Thyroid gland (tissue), 4 donors: ENCODE measurements around the gene FAM72C. TPM values are rescaled to one million over a fixed set of nuclear protein-coding genes. Genes with fewer than 3 reads are reported as not detected.
"Not testable (repeated sequence)": the region's sequence is repeated elsewhere in the genome, so short reads cannot be mapped to it uniquely, and the experiment has no call there.

Experiments used
- DNase-seq, 2 donors: peaks; one replicate each; pipeline ENCODE4 v3.0.0-alpha.2; 2019
- H3K27ac ChIP-seq, 3 donors: fragments of 200-600 bp; sonication (generic); 1 replicate in 2 of 3; 2 replicates in 1 of 3; pipeline ENCODE4 v1.5.1; 2016 to 2019; ENCODE audit warnings: mild to moderate bottlenecking in 1 of 3, moderate library complexity in 1 of 3
- H3K27me3 ChIP-seq: fragments of 200-600 bp; sonication (generic); one replicate; pipeline ENCODE4 v1.5.1; 2019
- H3K36me3 ChIP-seq, 2 donors: fragments of 200-600 bp; sonication (generic); one replicate each; pipeline ENCODE4 v1.5.1; 2016 to 2019
- H3K4me1 ChIP-seq, 2 donors: fragments of 200-600 bp; sonication (generic); one replicate each; pipeline ENCODE4 v1.5.1; 2017 to 2019
- H3K4me3 ChIP-seq, 3 donors: fragments of 200-600 bp; sonication (generic); replicated peaks in 1 of 3; 1 replicate in 2 of 3; 2 replicates in 1 of 3; pipeline ENCODE4 v1.5.1; 2016; ENCODE audit warnings: mild to moderate bottlenecking in 1 of 3
- H3K9me3 ChIP-seq: fragments of 200-600 bp; sonication (generic); one replicate; pipeline ENCODE4 v1.5.1; 2017
- WGBS, 2 donors: methylation state at CpG; one replicate each; pipeline ENCODE4 v1.1.5; 2017; 5-methylcytosine and 5-hydroxymethylcytosine counted together
- intact Hi-C: fragments of 100-400 bp; cut with DNase I; formaldehyde crosslinking; loops from one replicate; pipeline ENCODE4 v1.15.1; 2023
- total RNA-seq, 4 donors: library from RNA; depleted of rRNA; stranded (reverse); fragments of >200 nt; gene quantifications; one replicate each; pipeline ENCODE4 v1.2.3, GENCODE V29; 2016

FAM72C gene
- under 1 TPM in 1 of 4 donors, not detected in 3; 0.54 TPM for total RNA-seq

DNA sequence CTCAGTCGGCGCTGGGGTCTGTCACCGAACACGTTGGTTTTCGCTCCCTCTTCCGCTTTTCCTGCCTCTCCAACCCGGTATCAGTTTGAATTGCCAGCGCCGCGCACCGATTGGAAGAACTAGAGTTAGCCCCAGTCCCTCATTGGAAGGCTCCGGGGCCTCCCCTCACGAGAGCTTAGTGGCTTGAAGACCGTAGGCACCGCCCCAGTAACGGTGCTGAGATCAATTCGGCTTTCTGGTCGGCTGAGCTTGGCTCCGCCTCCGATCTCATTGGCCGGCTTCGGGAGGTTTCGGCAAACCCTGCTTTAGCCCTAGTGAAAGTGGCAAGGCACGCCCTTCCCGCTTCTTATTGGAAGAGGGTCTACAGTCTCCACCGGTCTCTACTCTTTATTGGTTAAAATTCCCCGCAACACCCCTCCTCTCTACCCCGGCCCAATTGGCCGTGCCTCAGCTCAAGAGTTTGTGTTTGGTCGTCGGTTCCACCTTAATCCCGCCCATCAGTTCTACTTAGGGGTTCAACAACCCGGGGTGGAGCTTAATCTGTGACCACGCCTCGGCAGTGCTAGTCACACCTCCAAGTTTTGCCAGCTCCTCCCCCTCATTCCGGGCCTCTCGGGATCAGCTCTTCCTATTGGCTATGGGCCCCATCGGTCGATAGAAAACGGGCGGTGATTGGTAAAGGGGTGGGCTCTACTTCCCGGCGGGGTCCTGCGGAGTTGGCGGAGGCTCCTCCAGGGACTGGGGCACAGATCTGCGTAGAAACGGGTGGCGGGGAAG, at the start of gene FAM72C:
FAM72C (minus strand) TSS at position 63 of the 777 bp plus-strand sequence. CDS start 845 bp downstream, outside the sequence.
- WGBS, 2 donors: no CpG with 5 or more reads among the region's 48 CpGs
- H3K4me1 ChIP-seq, H3K27me3 ChIP-seq, DNase-seq, intact Hi-C loops, H3K36me3 ChIP-seq, H3K27ac ChIP-seq, H3K9me3 ChIP-seq, H3K4me3 ChIP-seq: not testable (repeated sequence)

DNA sequence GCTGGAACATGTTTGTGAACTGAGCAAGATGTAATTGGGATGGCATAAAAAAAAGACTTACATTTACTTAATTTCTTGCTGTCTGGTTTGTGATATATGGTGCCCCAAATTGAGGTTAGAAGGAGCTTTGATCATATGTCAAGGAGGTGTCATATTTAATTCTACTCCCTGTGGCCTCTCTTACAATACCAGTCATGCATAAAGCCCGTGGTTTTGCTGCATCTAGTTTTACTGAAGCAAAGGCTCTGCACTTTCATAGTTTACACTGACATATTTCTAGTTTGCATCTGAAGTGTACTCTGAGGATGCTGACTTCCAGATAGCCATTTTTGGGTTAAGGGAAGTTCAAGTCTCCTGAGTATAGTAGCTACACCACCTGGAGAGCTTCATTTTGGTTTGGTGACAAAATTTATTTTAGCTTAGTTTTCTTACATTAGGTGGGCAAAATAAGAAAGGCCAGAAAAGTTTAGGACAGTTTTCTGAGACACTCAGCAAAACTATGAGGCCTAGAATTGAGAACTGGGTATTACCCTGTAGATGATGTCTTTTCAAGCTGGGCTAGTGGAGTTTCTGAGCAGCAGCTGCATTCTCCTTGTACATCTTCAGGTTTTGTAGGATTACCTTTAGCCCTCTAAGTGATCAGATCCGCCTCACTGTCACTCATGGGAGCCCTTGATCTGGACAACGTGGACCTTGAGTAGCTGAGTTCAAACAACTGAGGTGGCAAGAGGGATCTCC, 48.4 kb upstream of the FAM72C start:
- H3K27me3 ChIP-seq, H3K4me1 ChIP-seq, H3K4me3 ChIP-seq, DNase-seq, H3K36me3 ChIP-seq, H3K9me3 ChIP-seq, H3K27ac ChIP-seq, intact Hi-C loops: not testable (repeated sequence)
- WGBS, 2 donors: no CpG with 5 or more reads among the region's 3 CpGs

DNA sequence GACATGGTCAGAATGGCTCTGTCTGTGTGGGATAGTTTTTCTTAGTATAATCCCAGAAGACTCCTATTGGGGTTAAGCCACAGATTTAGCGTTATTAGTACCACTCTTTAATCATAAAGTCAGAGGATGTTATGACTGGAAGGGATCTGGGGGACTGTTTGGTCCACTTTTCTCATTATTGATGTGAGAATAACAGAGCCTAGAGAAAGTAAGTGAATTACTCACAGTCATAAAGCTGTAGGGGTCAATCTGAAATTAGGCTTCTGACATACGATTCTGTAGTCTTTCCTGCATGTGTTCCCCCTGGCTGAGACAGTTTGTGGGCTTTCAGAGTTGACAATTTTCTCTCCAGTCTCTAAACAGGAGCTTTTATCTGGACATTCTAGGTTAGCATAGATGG, 47.3 kb upstream of the FAM72C start:
- H3K27ac ChIP-seq, H3K4me1 ChIP-seq, DNase-seq, intact Hi-C loops, H3K4me3 ChIP-seq, H3K36me3 ChIP-seq, H3K27me3 ChIP-seq, H3K9me3 ChIP-seq: not testable (repeated sequence)
- WGBS, 2 donors: no CpG with 5 or more reads among the region's 2 CpGs

DNA sequence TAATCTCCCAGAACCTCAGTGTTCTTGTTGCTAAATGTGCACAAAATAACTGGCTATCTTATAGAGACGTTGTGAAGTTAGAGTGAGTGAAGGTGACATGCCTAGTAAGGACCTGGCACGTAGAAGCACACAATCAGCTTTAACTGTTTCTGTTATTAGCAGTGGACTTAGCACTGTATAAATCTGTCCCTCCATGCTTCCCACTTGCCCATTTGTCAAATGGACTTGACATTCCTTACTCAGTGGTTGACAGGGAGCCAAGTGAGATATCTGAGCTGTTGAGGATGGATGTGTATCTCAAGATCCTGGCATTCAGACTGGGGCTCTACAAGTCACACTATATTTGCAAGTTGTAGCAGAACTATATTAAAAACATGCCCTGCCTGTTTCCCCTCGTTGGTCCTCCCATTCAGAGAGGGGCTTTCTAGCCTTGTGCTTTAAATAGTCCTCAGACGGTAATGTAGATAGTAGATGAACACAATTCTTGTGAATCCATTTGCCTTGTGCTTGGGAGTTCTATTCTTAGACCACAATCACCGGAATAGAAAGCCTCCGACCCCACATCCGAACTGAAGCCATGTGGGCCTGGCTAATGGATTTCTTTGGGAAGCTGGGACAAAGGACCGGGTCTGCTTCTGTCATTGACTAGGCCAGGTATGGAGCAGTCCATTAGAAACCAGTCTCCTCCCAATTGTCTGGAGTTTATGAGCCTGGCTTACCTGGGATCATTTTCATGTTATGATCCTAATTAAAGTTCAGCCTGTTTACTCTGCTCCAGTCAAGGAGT, 43.6 kb upstream of the FAM72C start:
- intact Hi-C loops, H3K36me3 ChIP-seq, H3K4me1 ChIP-seq, H3K27me3 ChIP-seq, H3K4me3 ChIP-seq, H3K27ac ChIP-seq, H3K9me3 ChIP-seq, DNase-seq: not testable (repeated sequence)
- no CpG with 5 or more reads among the region's 8 CpGs for WGBS, 2 donors

DNA sequence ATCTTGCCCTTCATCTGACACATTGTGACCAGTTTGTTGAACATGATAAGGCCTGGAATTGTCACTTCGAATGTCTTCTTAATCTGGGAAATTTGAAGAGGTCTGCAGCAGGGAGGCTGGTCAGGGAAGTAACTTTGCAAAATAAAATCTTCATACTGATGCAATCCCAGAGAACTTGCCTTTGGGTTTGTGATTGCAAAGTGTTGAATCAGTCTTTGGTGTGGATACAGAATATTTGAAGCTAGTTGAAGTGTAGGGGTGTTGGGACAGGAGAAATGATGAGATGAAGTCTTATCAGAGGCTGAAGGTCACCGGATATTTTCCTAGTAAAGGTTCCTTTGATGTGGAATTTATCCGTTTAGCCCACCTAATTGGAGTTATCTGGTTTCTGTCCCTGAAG, 42.7 kb upstream of the FAM72C start:
- not testable (repeated sequence) for H3K4me3 ChIP-seq
- WGBS, 2 donors: no CpG with 5 or more reads among the region's 3 CpGs

DNA sequence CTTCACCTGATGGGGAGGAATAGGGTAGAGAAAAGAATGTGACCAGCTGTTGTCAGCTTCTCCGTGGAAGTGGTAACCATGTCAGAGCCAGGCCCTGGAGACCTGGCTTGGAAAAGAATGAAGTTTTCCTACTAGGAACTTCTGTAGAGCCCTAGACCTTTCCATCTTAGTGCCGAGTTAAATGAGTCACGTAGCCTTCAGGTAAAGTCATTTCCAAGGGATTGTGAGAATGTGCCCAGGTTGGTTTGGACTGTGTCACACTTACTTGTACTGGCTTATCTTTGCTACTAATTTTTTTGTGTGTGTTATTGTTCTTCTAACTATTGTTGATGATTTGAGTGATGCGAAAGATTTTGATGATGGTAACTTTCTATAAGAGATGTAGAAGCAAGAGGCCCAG, 42.3 kb upstream of the FAM72C start:
- DNase-seq, H3K27ac ChIP-seq, intact Hi-C loops, H3K4me3 ChIP-seq, H3K4me1 ChIP-seq, H3K36me3 ChIP-seq, H3K27me3 ChIP-seq, H3K9me3 ChIP-seq: not testable (repeated sequence)
- WGBS, 2 donors: no CpG with 5 or more reads among the region's 4 CpGs

More for the DNA sequence above, 42.7 kb upstream of the FAM72C start:
- H3K9me3 ChIP-seq, H3K27me3 ChIP-seq, H3K36me3 ChIP-seq, H3K4me1 ChIP-seq, H3K27ac ChIP-seq, DNase-seq, intact Hi-C loops: not testable (repeated sequence)

DNA sequence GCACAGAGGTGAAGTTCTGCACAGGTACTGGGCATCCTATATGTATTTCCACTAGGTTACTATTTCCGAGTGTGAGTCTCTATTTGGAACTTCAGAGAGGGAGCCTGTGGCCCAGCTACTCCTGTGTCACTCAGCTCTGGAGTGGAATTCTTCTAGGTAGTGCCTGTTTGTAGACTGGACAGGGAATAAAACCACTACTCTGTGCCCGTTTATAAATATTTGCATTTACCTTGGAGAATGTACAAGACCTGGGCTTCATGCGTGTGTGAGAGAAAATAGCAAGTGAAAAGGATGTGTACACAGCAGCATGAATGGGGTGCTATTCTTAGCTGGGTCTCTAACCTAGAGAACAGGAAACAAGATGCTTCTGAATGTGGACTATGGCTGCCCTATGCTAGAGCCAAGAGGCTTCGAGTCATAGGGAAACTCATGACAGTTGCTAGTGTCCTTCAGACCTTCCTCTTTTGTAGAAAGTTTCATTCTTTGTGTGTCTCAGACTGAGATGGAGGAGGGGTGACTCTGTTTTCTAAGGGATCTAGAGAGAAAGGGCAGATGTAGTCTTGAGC, 40.5 kb upstream of the FAM72C start:
- H3K27ac ChIP-seq, H3K4me3 ChIP-seq, H3K9me3 ChIP-seq, DNase-seq, H3K27me3 ChIP-seq, H3K36me3 ChIP-seq, intact Hi-C loops, H3K4me1 ChIP-seq: not testable (repeated sequence)
- WGBS, 2 donors: no CpG with 5 or more reads among the region's 4 CpGs

DNA sequence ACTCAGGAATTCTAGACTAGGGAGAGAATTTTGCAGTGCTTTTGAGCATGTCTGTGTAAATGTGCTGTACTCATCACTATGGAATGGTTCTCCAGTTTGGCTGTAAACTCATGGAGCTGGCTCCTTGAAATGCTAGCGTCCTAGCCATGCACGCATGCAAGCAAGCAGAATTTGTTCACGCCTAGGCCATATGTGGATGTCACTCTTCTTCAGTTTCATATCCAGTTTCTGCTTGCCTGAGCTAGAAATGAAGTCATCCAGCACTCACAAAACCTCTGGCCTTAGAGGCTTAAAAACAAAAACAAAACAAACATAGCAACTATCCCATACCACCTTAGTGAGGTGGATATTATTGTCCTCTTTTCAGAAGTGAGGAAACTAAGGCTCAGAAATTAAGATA, 37.6 kb upstream of the FAM72C start:
- H3K27me3 ChIP-seq, H3K4me3 ChIP-seq, H3K36me3 ChIP-seq, DNase-seq, H3K9me3 ChIP-seq, intact Hi-C loops, H3K27ac ChIP-seq, H3K4me1 ChIP-seq: not testable (repeated sequence)
- WGBS, 2 donors: no CpG with 5 or more reads among the region's 3 CpGs

DNA sequence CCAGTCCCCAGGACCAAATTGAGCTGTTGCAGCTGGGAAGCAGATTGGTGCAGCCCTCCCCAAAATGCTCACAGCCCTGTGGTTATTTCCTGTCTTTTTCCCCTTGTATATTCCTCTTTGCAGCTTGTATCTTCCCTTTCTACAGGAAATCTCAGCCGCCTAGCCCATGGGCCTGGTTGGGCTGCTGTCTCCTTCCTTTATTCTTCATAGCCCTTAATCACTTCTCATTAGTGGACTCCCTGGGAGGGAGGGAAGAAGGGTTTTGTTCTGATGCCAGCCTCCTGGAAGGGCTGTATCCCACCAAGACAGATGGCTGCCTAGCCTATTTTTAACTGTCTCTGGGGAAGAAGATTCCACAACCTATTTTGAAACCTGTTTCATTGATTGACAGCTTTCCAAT, 32.5 kb upstream of the FAM72C start:
- H3K27me3 ChIP-seq, DNase-seq, H3K4me3 ChIP-seq, H3K36me3 ChIP-seq, H3K9me3 ChIP-seq, H3K4me1 ChIP-seq, intact Hi-C loops, H3K27ac ChIP-seq: not testable (repeated sequence)
- no CpG with 5 or more reads among the region's 1 CpG for WGBS, 2 donors

DNA sequence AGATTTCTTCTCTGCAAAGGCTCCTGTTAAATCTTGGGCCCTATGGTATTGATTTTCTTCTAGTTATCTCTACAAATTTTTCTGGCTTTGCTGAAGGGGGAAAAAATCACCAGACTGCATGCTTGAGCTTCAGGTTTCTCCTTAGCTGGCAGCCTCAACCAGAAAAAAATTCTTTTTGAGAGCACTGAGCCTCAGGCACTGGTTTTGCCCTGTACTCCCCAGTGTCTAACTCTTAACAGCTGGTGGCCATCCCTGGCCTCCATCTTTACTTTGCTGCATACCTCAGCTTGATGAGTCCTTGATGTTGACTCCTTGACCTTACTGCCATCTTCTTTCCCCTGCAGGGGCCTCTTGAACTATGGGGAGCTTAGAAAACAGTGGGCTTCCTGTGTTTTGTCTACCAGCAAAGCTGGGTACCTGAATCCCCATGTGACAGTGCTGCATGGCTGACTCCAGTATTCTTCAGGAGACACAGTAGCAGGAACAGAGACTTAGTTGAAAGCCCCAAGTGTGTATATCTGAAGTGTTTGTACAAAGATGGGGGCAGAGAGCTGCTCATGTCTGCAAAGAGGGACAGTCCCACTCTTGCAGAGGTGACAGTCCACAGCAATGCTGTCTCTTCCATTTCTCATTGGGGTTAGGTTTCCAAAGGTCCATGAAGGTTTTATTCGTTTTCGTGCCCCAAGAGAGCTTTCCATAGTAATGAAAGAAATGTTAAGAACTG, 31.7 kb upstream of the FAM72C start:
- intact Hi-C loops, H3K27me3 ChIP-seq, DNase-seq, H3K36me3 ChIP-seq, H3K27ac ChIP-seq, H3K9me3 ChIP-seq, H3K4me1 ChIP-seq, H3K4me3 ChIP-seq: not testable (repeated sequence)
- WGBS, 2 donors: 84 to 86% methylated on average over 2 of the region's 2 CpGs

DNA sequence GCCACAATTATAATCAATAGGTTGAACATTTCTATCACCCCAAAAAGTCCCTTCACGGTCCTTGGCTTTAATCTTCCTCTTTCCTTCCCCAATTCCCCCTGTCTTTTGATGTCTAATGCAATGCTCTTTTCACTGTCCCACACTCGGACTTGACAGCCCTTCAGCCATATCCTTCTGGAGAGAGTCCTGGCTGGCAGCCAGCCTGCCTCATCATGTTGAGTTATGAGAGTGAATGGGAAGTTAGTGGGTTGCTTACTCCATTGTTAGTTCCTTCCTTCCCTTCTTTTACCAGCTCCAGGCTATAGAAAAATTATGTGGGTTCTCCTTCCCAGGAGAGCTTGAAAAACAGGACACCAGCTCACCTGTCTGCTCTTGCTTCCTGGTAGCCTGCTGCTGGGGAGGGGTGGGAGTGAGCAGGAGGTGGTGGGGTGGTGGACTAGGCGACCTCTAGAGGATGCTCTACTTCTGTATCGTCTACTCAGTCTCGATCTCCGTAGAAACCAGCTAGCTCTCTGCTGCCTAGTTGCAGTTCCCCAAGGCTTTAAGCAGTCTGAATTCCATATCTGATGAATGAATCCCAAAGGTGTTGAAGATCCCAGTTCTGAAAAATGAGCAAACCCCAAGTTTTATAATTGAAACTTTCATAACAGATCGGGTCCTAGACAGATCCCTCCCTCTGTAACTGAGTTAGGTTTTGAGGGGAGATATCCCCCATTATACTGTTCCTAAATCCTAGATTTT, 30.5 kb upstream of the FAM72C start:
- intact Hi-C loops, H3K36me3 ChIP-seq, H3K27me3 ChIP-seq, DNase-seq, H3K9me3 ChIP-seq, H3K4me3 ChIP-seq, H3K4me1 ChIP-seq, H3K27ac ChIP-seq: not testable (repeated sequence)
- 20% methylated on average over 1 of the region's 7 CpGs; no CpG with 5 or more reads in 1 of the 2 donors for WGBS, 2 donors
